ENCODE results near the gene FOXP1. TPM values are rescaled to one million over a fixed set of nuclear protein-coding genes. Genes with fewer than 3 reads are reported as not detected.

Gene FOXP1
- total RNA-seq, 1 experiment from 2014 or later = 2.9 TPM

DNA sequence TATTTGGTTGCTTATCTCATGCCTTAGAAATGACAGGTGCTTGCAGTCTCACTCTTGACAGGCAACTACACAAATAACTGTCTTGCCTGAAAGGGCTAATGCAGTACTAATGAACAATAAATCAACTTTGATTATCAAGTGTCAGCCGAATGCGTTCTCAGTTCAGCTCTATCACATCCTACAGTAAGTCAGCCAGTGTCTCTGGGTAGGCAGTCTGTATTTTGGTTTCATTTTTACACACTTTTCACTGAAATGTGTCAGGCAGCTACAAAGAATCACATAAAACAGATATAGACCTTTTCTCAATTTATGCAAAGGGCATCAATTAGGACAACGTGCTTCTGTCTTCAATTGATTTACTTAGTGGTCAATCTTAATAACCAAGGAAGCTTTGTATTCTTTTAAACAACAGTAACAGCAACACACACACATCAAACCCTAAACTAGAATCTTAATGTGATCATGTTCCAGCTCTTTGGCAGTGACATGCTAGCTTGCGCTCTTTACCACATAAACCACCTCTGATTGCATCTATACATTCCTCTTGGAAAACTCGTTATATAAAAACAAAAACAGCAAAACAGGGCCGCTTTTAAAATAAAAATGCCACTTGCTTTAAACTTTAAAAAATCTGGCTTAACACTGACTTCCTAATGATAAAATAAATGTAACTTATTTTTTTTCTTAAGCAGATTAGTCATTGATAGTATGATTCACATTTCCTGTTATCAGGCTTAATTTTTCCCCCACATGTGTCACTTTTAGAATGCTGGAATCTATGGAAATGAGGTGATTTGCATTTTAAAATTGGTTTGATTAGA, 520.4 kb downstream of the FOXP1 start:
- intact Hi-C loops (cut with micrococcal nuclease; ENCODE audit: unreplicated experiment) = no loop called here
- CTCF ChIA-PET = interaction anchor here (0.6 kb wide), 1 partner anchor 9 kb away, joined by 4 read pairs; no protein-coding TSS in a partner anchor
- peak overlapping the region in 1 of 2 experiments; percentile 48; a peak in 3 of 4 replicates for H3K4me3 ChIP-seq (ENCODE audit: low read depth in 2 of 2, low read length in 2 of 2)

DNA sequence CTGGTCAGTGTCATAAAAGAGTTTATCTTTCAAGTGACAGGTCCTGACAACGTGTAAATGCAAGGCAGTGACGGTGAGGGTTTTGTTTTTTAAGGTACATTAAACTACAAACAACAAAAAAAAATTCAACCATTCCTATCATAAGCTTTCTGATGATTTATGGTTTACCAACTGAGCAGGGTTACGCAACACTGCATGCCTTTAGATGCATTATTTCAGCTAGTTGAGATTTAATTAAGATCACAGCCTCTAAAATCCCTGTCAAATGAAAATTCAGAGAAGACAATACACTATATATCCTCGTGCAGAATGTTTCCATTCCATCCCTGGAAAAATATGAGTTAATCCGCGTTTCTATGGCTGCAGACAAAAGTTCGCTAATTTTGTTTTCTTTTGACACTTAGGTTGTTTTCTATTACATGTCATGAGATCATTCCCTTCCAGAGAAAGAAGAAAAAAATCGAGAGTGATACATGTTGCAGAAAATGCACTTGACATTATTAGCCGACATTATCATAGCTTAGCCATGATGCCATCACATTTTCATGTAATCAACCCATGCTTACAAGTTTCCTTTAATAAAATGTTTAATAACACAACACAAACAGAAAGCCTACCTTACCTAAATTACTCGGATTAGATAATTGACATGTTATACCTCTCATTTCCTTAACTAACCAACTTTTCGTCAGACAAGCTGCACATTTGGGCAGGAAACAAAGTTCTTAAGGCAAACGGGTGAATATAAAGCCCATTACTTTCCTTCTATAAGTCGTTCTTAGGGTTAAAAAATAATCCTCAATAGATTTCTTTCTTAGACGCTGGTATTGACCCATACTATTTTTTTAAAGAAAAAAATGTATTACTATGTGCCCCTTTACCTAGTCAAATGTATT, 521.2 kb downstream of the FOXP1 start:
- BruUV-seq (replicated peaks) = no TSS peak
- ATAC-seq (no peak), DNase-seq (ENCODE audit: low read depth, low spot score) (no peak)
- H3K36me3 ChIP-seq (ENCODE audit: control insufficient read depth, insufficient read depth, low read length) = no peaks in the 10 kb centered on the region
- CTCF ChIA-PET = interaction anchor here (0.6 kb wide), 1 partner anchor 9 kb away, joined by 4 read pairs; no protein-coding TSS in a partner anchor
- no peak overlapping the region; a peak in 1 of 4 replicates for H3K4me3 ChIP-seq (ENCODE audit: low read depth in 2 of 2, low read length in 2 of 2)
- in situ Hi-C loops (cut with HindIII; ENCODE audit: low pct_unique_long_range_greater_than_20kb, low sequenced_read_pairs) = no loop called here
- H3K4me1 ChIP-seq (ENCODE audit: control insufficient read depth, insufficient read depth, low read length) = no peaks in the 10 kb centered on the region; the same call in 1 of the 2 replicates
- no peak overlapping the region for H3K27ac ChIP-seq (ENCODE audit: low read length)
- intact Hi-C loops (cut with micrococcal nuclease; ENCODE audit: unreplicated experiment) = no loop called here
- H3K9me3 ChIP-seq (ENCODE audit: control insufficient read depth, insufficient read depth, low read depth, low read length) = no peaks in the 10 kb centered on the region
- POLR2A ChIA-PET = no interaction called here
- TF ChIP-seq, protein P1, sequence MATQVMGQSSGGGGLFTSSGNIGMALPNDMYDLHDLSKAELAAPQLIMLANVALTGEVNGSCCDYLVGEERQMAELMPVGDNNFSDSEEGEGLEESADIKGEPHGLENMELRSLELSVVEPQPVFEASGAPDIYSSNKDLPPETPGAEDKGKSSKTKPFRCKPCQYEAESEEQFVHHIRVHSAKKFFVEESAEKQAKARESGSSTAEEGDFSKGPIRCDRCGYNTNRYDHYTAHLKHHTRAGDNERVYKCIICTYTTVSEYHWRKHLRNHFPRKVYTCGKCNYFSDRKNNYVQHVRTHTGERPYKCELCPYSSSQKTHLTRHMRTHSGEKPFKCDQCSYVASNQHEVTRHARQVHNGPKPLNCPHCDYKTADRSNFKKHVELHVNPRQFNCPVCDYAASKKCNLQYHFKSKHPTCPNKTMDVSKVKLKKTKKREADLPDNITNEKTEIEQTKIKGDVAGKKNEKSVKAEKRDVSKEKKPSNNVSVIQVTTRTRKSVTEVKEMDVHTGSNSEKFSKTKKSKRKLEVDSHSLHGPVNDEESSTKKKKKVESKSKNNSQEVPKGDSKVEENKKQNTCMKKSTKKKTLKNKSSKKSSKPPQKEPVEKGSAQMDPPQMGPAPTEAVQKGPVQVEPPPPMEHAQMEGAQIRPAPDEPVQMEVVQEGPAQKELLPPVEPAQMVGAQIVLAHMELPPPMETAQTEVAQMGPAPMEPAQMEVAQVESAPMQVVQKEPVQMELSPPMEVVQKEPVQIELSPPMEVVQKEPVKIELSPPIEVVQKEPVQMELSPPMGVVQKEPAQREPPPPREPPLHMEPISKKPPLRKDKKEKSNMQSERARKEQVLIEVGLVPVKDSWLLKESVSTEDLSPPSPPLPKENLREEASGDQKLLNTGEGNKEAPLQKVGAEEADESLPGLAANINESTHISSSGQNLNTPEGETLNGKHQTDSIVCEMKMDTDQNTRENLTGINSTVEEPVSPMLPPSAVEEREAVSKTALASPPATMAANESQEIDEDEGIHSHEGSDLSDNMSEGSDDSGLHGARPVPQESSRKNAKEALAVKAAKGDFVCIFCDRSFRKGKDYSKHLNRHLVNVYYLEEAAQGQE (IDR thresholded peaks at IDR 0.05; ENCODE audit: insufficient read depth in 1 of 2, low read depth in 2 of 2, low read length in 1 of 2) = no peak
- TF ChIP-seq POLR2AphosphoS5 (IDR thresholded peaks at IDR 0.05; ENCODE audit: low read depth, low read length) = no peak
- no peak for TF ChIP-seq TCF7L2 (IDR thresholded peaks at IDR 0.05; ENCODE audit: low read depth, low read length)
- TF ChIP-seq, protein P2, sequence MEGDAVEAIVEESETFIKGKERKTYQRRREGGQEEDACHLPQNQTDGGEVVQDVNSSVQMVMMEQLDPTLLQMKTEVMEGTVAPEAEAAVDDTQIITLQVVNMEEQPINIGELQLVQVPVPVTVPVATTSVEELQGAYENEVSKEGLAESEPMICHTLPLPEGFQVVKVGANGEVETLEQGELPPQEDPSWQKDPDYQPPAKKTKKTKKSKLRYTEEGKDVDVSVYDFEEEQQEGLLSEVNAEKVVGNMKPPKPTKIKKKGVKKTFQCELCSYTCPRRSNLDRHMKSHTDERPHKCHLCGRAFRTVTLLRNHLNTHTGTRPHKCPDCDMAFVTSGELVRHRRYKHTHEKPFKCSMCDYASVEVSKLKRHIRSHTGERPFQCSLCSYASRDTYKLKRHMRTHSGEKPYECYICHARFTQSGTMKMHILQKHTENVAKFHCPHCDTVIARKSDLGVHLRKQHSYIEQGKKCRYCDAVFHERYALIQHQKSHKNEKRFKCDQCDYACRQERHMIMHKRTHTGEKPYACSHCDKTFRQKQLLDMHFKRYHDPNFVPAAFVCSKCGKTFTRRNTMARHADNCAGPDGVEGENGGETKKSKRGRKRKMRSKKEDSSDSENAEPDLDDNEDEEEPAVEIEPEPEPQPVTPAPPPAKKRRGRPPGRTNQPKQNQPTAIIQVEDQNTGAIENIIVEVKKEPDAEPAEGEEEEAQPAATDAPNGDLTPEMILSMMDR (IDR thresholded peaks at IDR 0.05) = no peak
- TF ChIP-seq SIN3A (IDR thresholded peaks at IDR 0.05; ENCODE audit: borderline replicate concordance, insufficient read depth, low read depth, low read length) = no peak
- H3K27me3 ChIP-seq (ENCODE audit: control insufficient read depth, insufficient read depth, low read length) = peaks cover 5% of the 10 kb centered on the region; the same call in 1 of the 2 replicates

More for the DNA sequence above, 520.4 kb downstream of the FOXP1 start:
- no peaks in the 10 kb centered on the region for H3K36me3 ChIP-seq (ENCODE audit: control insufficient read depth, insufficient read depth, low read length)
- no TSS peak for BruUV-seq (replicated peaks)
- peaks cover 5% of the 10 kb centered on the region; the same call in 1 of the 2 replicates for H3K27me3 ChIP-seq (ENCODE audit: control insufficient read depth, insufficient read depth, low read length)
- no peak for TF ChIP-seq SIN3A (IDR thresholded peaks at IDR 0.05; ENCODE audit: borderline replicate concordance, insufficient read depth, low read depth, low read length)
- TF ChIP-seq TCF7L2 (IDR thresholded peaks at IDR 0.05; ENCODE audit: low read depth, low read length) = no peak
- TF ChIP-seq, protein P1 (IDR thresholded peaks at IDR 0.05; ENCODE audit: insufficient read depth in 1 of 2, low read depth in 2 of 2, low read length in 1 of 2) = no peak
- TF ChIP-seq, protein P2 (IDR thresholded peaks at IDR 0.05) = no peak
- TF ChIP-seq POLR2AphosphoS5 (IDR thresholded peaks at IDR 0.05; ENCODE audit: low read depth, low read length) = no peak
- in situ Hi-C loops (cut with HindIII; ENCODE audit: low pct_unique_long_range_greater_than_20kb, low sequenced_read_pairs) = no loop called here
- no peak overlapping the region for H3K27ac ChIP-seq (ENCODE audit: low read length)
- ATAC-seq (no peak), DNase-seq (ENCODE audit: low read depth, low spot score) (no peak)
- no peaks in the 10 kb centered on the region for H3K9me3 ChIP-seq (ENCODE audit: control insufficient read depth, insufficient read depth, low read depth, low read length)
- POLR2A ChIA-PET = no interaction called here
- H3K4me1 ChIP-seq (ENCODE audit: control insufficient read depth, insufficient read depth, low read length) = no peaks in the 10 kb centered on the region; the same call in 1 of the 2 replicates

Data from Panc1 (cell line).